HL-60/S4 treated with phorbol 12-myristate 13-acetate at 8.2 ng/mL for 4 days and 3 days (cell line): ENCODE data around the gene BAZ2A.
"Not testable (repeated sequence)": the region's sequence is repeated elsewhere in the genome, so short reads cannot be mapped to it uniquely, and the experiment has no call there.

Experiments
- in situ Hi-C: fragments of 300-500 bp; cut with MboI; formaldehyde crosslinking; loops from 2 replicates; pipeline ENCODE4 v1.15.0; 2022; ENCODE audit warnings: low sequenced_read_pairs

Gene BAZ2A

DNA sequence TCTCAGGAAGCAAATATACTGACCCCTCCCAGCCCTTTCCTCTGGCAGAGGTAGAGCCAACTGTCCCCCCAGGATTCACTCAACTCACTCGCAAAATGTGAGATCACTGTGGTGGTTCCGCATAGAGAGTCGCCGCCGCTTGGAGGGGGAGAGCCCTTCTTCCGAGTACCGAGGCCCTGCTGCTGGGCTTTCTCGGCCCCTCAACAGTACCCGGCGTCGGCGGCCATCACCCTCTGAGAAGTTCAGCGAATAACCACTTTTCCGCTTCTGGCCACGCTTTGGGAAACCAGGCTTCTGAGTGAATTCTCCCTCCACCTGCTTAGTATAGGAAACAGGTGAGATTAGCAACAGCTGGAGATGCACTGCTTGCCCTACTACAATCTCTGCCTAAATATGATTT lies 31.1 kb downstream of the BAZ2A start:
- in situ Hi-C loops = no loop called here

GRCh38 chr12:56596815-56597214 lies 33.3 kb downstream of the BAZ2A start:
- in situ Hi-C loops = no loop called here

DNA sequence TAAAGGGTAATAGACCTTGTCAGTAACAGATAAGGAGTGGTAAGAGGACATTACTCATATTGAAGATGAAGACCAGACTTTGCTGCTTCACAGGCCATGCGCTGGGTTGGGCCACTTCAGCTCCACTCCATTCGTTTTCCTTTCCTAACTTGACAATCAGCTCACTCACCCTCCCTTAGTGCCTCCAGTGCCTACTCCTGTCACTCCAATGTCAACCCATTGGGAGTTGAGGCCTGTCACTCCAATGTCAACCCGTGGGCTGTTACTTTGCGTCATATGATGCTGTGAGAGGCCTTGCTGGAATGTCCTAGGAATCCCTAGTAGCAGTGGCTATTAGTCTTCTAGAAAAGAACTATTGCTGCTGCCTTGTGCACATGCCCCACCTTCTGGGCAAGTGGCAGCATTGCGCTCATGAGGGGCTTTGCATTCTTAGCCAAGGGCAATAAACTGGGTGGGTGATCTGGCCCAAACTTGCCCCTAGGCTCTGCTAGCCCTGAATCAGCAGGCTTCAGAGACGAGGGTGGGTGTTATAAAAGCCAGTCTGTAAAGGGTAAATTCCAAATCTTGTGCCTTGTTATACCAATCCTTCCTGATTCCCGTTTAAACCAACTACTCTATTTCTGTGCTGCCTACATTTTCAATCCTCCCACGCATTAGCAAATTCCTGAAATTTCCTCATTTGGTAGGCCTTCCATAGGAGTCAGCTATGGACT lies 36.1 kb downstream of the BAZ2A start:
- in situ Hi-C loops = no loop called here

DNA sequence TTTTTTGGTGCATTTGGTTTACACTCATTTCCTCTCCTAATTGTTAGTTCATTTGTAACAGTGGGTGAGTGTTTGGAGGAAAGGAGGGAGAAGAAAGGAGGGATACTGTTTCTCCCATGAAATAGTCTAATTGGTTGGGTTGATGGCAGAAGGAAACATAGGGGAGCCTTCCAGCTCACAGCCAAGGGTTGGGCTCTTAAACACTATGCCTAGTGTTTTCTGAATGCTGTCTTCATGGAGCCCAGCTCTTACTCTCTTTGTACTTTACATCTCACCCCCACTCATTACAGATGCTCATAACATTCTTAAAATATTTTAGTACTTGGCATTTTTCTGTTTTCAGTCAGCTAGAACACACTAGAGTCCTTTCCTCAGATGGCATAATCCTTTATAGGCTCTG lies 38.2 kb downstream of the BAZ2A start:
- in situ Hi-C loops = no loop called here

DNA sequence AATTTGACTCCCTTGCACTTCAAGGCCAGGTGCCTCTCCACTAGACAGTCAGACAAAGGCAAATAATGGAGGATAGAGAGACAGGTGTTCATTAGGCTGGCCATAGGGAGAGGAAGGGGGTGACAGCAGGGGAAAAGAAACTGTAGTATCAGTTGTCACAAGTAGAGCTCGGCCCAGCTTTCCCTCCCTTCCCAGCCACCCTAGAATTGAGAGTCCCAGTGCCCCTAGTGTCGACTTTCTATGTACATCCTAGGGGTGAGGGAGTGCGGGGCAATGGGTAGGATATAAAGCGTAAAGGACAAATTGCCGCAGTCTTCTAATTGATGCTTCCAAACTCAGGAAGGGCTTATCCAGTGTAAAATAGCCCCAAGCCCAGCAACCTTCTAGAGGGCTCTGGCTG lies 39.0 kb downstream of the BAZ2A start:
- in situ Hi-C loops = no loop called here

- in situ Hi-C loops = no loop called here
Measured at GRCh38 chr12:56590237-56590830, 39.8 kb downstream of the BAZ2A start.

- in situ Hi-C loops = no loop called here
Measured at GRCh38 chr12:56589783-56590182, 40.3 kb downstream of the BAZ2A start.

GRCh38 chr12:56585098-56585497 lies 45.0 kb downstream of the BAZ2A start:
- in situ Hi-C loops = no loop called here

DNA sequence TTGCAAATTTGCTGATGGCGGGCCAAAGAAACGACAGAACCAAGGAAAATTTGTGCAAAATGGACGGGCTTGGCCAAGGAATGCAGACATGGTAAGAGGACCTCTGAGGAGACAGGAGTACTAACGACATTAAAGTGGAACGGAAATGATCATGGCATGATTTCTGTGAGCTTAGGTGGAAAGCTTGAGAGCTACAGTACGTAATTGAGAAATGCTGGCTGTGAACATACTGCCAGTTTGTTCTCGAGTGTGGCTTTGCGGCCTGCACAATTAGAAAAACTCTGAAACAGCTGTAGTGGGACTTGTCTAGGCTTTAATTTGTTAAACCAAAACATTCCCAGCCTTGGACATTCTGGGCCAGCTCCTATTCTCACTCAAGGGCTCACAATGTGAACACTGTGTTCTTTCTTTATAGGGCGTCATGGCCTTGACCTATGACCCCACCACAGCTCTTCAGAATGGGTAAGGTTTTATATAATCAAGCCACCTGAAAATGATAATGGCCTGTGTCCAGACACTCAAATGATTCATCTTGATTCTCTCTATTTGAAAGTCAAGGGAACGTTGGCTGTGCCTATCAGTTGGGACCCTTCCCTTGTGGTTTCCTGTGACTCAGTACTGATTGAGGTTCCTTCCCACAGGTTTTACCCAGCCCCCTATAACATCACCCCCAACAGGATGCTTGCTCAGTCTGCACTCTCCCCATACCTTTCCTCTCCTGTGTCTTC lies 48.5 kb downstream of the BAZ2A start:
- in situ Hi-C loops = no loop called here

DNA sequence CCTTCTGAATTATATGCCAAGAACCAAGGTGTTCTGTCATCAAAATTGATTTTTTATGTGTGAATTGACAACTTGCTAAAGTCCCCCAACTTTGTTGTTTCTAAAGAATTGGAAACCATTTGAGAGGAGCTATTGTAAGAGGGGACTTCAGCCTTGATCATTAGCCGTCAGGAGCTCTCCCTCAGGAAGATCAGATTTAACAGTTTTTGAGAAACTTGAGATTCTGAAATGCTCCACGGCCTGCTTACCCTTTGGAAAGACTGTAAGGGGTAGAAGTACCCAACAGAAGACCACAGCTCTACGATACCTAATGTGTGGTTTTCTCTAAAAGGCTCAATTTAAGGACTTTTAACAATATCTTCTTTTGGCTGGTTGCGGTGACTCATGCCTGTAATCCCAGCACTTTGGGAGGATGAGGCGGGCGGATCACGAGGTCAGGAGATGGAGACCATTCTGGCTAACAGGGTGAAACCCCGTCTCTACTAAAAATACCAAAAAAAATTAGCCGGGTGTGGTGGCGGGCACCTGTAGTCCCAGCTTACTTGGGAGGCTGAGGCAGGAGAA lies 51.1 kb downstream of the BAZ2A start:
- in situ Hi-C loops = no loop called here

DNA sequence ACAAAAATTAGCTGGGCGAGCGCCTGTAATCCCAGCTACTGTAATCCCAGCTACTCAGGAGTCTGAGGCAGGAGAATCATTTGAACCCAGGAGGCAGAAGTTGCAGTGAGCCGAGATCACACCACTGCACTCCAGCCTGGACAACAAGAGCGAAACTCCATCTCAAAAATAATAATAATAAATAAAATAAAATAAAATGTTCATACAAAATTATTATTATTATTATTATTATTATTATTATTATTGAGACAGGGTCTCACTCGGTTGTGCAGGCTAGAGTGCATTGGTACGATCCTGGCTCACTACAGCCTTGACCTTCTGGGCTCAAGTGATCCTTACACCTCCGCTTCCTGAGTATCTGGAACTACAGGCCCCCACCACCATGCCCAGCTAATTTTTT lies 52.9 kb downstream of the BAZ2A start:
- in situ Hi-C loops = not testable (repeated sequence)

- in situ Hi-C loops = no loop called here
Measured at GRCh38 chr12:56574210-56574609, 55.9 kb downstream of the BAZ2A start.

DNA sequence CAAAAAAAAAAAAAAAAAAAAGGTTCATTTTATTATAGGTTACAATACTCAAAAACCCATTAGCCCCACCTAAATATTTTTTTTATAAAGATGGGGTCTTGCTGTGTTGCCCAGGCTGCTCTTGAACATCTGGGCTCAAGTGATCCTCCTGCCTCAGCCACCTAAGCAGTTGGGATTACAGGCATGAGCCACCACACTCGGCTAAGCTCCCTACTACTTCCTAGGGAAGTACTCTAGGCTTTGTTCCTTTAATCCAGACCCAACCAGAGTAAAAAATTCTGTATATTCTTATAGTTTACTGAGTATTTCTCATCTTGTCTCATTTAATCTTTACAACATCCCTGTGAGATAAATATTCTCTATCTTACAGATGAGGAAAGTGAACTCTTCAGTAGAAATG lies 57.8 kb downstream of the BAZ2A start:
- in situ Hi-C loops = no loop called here

DNA sequence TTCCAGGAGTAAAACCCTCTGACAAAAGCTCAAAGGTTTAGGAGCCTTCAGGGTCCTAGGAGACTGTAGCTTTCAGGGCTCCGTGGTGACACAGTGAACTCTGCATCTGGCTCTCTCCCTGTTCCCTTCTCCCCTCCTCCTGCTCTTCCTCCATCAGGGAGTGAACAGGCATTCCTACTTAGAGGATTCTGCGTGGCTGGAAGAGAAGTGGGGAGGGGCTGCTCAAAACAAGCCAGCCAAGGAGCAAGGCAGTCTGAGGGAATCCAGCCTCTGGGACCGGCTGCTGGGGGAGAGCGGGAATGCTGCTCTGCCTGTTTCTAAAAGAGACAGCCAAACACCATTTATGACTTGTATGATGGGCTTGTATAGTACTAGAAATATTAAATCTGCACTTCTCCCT lies 59.0 kb downstream of the BAZ2A start:
- in situ Hi-C loops = no loop called here

DNA sequence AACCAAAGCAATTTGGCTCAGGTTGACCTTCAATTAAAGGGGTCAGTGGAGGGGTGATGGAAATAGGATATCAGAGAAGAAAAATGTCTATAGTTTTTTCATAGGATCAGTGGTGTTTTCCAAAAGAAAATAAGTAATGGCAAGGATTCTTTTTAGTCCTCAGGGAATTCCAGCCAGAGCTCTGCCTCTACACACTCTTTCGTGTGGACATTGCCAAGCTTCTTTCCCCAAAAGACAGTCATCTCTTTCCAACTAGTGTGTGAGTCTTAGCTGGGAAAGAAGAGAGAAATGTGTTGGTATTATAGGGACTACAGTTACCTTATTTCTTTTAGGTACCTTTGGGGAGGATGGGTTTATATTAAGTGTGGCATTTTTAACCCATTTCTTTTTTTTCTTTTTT lies 62.0 kb downstream of the BAZ2A start:
- in situ Hi-C loops = no loop called here

- in situ Hi-C loops = no loop called here
Measured at GRCh38 chr12:56565510-56566101, 64.5 kb downstream of the BAZ2A start.

- in situ Hi-C loops = no loop called here
Measured at GRCh38 chr12:56551070-56551469, 79.1 kb downstream of the BAZ2A start.

GRCh38 chr12:56546680-56547079 lies 83.4 kb downstream of the BAZ2A start:
- in situ Hi-C loops = no loop called here
